IPS DF 6.9 (cell line): ENCODE data around the gene ACOX3.
"Not testable (repeated sequence)": the region's sequence is repeated elsewhere in the genome, so short reads cannot be mapped to it uniquely, and the experiment has no call there.

Experiments
- DNase-seq: peaks from one replicate; pipeline ENCODE4 v3.0.0-alpha.2; 2013; ENCODE audit warnings: low read depth, low spot score
- H3K27ac ChIP-seq: one replicate; pipeline ENCODE4 v1.5.1; 2013; ENCODE audit warnings: low read length, control low read depth
- H3K27me3 ChIP-seq: 2 replicates; pipeline ENCODE4 v1.6.1; 2013; ENCODE audit warnings: mild to moderate bottlenecking, low read length; ENCODE audit not compliant: control insufficient read depth, insufficient read depth
- H3K36me3 ChIP-seq: 2 replicates; pipeline ENCODE4 v1.6.1; 2013; ENCODE audit warnings: low read length; ENCODE audit not compliant: control insufficient read depth, insufficient read depth
- H3K4me1 ChIP-seq: 2 replicates; pipeline ENCODE4 v1.6.1; 2013; ENCODE audit warnings: low read length; ENCODE audit not compliant: control insufficient read depth, insufficient read depth
- H3K4me3 ChIP-seq: 2 replicates; pipeline ENCODE4 v1.5.1; 2013; ENCODE audit warnings: mild to moderate bottlenecking, low read length
- H3K9me3 ChIP-seq: 2 replicates; pipeline ENCODE4 v1.6.1; 2013; ENCODE audit warnings: low read length, inconsistent platforms; ENCODE audit not compliant: control insufficient read depth, insufficient read depth
- WGBS: extraction: QIAGEN DNeasy Blood & Tissue Kit; methylation state at CpG from one replicate; pipeline ENCODE4 v1.1.7; 2013; ENCODE audit warnings: mixed read lengths, missing lambda C conversion rate; ENCODE audit not compliant: insufficient read length, insufficient coverage; 5-methylcytosine and 5-hydroxymethylcytosine counted together

Gene ACOX3

GRCh38 chr4:8440492-8441311, at the start of gene ACOX3, which contains the start of gene TRMT44:
TSS of gene ACOX3 (minus strand) at chr4:8440723. CDS start at chr4:8416521, 24,202 bp downstream.
TSS of gene TRMT44 (plus strand) at chr4:8440777. CDS start at chr4:8440823, 46 bp downstream.
- no peaks in the 10 kb centered on the region for H3K36me3 ChIP-seq
- no peaks in the 10 kb centered on the region for H3K4me1 ChIP-seq
- no peaks in the 10 kb centered on the region for H3K27me3 ChIP-seq
- no peak within 1 kb of the TSS for H3K27ac ChIP-seq
- peak within 1 kb of the TSS; percentile 95 for H3K4me3 ChIP-seq
- WGBS: no CpG with 5 or more reads among the region's 60 CpGs
- DNase-seq: peak; percentile 70
- H3K9me3 ChIP-seq: no peaks in the 10 kb centered on the region

GRCh38 chr4:8488791-8489369, 48.4 kb upstream of the ACOX3 start:
- Histone ChIP-seq H3K27ac (no peak overlapping the region), H3K9me3 (no peaks in the 10 kb centered on the region), H3K36me3 (no peaks in the 10 kb centered on the region), H3K27me3 (no peaks in the 10 kb centered on the region), H3K4me1 (peaks cover 2% of the 10 kb centered on the region; the same call in 1 of the 2 replicates), H3K4me3 (no peak overlapping the region)
- no peak for DNase-seq
- WGBS: no CpG with 5 or more reads among the region's 5 CpGs

- not testable (repeated sequence) for H3K27me3 ChIP-seq, H3K36me3 ChIP-seq, H3K4me1 ChIP-seq, H3K4me3 ChIP-seq, H3K27ac ChIP-seq, H3K9me3 ChIP-seq, DNase-seq
- WGBS: no CpG with 5 or more reads among the region's 9 CpGs
Observed at GRCh38 chr4:8486643-8487042, 46.1 kb upstream of the ACOX3 start.

GRCh38 chr4:8480221-8480620, 39.7 kb upstream of the ACOX3 start:
- Histone ChIP-seq H3K4me3 (no peak overlapping the region), H3K27me3 (no peaks in the 10 kb centered on the region), H3K27ac (no peak overlapping the region), H3K36me3 (peaks cover 4% of the 10 kb centered on the region), H3K4me1 (no peaks in the 10 kb centered on the region; the same call in 1 of the 2 replicates), H3K9me3 (no peaks in the 10 kb centered on the region)
- no peak for DNase-seq
- no CpG with 5 or more reads among the region's 11 CpGs for WGBS

GRCh38 chr4:8478801-8479744, 38.5 kb upstream of the ACOX3 start:
- no peak overlapping the region for H3K4me3 ChIP-seq
- no peak for DNase-seq
- H3K9me3 ChIP-seq: no peaks in the 10 kb centered on the region
- no peaks in the 10 kb centered on the region for H3K27me3 ChIP-seq
- no peaks in the 10 kb centered on the region; the same call in 1 of the 2 replicates for H3K4me1 ChIP-seq
- H3K27ac ChIP-seq: no peak overlapping the region
- WGBS: no CpG with 5 or more reads among the region's 24 CpGs
- H3K36me3 ChIP-seq: peaks cover 4% of the 10 kb centered on the region

GRCh38 chr4:8478371-8478770, 37.8 kb upstream of the ACOX3 start:
- no peak overlapping the region for H3K4me3 ChIP-seq
- no peak overlapping the region for H3K27ac ChIP-seq
- H3K9me3 ChIP-seq: no peaks in the 10 kb centered on the region
- DNase-seq: no peak
- WGBS: no CpG with 5 or more reads among the region's 9 CpGs
- no peaks in the 10 kb centered on the region for H3K27me3 ChIP-seq
- H3K36me3 ChIP-seq: peaks cover 4% of the 10 kb centered on the region
- no peaks in the 10 kb centered on the region; the same call in 1 of the 2 replicates for H3K4me1 ChIP-seq

GRCh38 chr4:8477676-8478075, 37.2 kb upstream of the ACOX3 start:
- H3K36me3 ChIP-seq: peaks cover 4% of the 10 kb centered on the region
- H3K27ac ChIP-seq: no peak overlapping the region
- H3K4me1 ChIP-seq: no peaks in the 10 kb centered on the region; the same call in 1 of the 2 replicates
- WGBS: no CpG with 5 or more reads among the region's 8 CpGs
- DNase-seq: no peak
- no peak overlapping the region for H3K4me3 ChIP-seq
- no peaks in the 10 kb centered on the region for H3K9me3 ChIP-seq
- H3K27me3 ChIP-seq: no peaks in the 10 kb centered on the region

GRCh38 chr4:8477095-8477635, 36.6 kb upstream of the ACOX3 start:
- no CpG with 5 or more reads among the region's 16 CpGs for WGBS
- H3K27ac ChIP-seq: no peak overlapping the region
- H3K9me3 ChIP-seq: no peaks in the 10 kb centered on the region
- no peak for DNase-seq
- H3K36me3 ChIP-seq: peaks cover 4% of the 10 kb centered on the region
- no peaks in the 10 kb centered on the region; the same call in 1 of the 2 replicates for H3K4me1 ChIP-seq
- no peaks in the 10 kb centered on the region for H3K27me3 ChIP-seq
- H3K4me3 ChIP-seq: no peak overlapping the region

GRCh38 chr4:8475751-8476575, 35.4 kb upstream of the ACOX3 start:
- DNase-seq: no peak
- Histone ChIP-seq H3K4me3 (no peak overlapping the region), H3K27me3 (no peaks in the 10 kb centered on the region), H3K9me3 (no peaks in the 10 kb centered on the region), H3K4me1 (no peaks in the 10 kb centered on the region; the same call in 1 of the 2 replicates), H3K36me3 (peaks cover 10% of the 10 kb centered on the region), H3K27ac (no peak overlapping the region)
- no CpG with 5 or more reads among the region's 29 CpGs for WGBS
